GM21576 (cell line): Measurements from ENCODE around the gene ZNF511.

Experiments used
- ATAC-seq: cut with Tn5 transposase; IDR thresholded peaks from one replicate; pipeline ENCODE4 v1.9.1; 2021; ENCODE audit warnings: mild to moderate bottlenecking, moderate library complexity; ENCODE audit not compliant: unreplicated experiment

The ZNF511 gene

DNA sequence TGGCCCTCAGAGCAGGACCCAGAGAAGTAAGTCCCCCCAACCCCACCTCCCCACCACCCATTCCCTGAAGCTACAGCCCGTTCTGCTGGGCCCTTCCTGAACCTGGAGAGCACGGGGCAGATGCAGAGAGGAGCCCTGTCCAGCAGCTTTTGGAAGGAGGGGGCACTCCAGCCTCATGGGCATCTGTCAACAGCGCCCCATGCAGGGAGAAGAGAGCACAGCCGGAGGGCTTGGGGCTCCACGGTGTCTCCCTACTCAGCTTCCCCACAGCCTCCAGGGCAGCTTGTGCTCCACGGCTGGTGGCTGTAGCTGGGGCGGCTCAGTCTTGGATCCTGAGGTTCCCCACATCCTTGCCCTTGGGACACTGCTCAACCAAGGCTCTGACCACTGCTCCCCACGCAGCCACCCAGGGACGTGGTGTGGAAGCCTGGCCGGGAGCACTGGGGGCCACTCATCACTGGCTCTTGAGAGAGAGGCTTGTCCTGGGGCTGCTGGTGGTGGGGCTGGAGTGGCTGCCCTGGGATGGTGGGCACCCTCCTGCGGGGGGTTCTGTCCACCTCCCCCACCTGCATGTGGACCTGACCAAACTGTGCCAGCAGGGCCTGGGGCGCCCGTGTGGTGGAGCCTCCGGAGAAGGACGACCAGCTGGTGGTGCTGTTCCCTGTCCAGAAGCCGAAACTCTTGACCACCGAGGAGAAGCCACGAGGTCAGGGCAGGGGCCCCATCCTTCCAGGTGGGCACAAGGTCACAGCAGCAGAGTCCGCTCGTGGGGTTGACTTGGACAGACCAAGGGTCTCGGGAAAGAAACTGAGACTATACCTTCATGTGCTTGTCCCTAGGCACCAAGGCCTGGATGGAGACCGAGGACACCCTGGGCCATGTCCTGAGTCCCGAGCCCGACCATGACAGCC, 42.9 kb downstream of the ZNF511 start:
- no peak for ATAC-seq

DNA sequence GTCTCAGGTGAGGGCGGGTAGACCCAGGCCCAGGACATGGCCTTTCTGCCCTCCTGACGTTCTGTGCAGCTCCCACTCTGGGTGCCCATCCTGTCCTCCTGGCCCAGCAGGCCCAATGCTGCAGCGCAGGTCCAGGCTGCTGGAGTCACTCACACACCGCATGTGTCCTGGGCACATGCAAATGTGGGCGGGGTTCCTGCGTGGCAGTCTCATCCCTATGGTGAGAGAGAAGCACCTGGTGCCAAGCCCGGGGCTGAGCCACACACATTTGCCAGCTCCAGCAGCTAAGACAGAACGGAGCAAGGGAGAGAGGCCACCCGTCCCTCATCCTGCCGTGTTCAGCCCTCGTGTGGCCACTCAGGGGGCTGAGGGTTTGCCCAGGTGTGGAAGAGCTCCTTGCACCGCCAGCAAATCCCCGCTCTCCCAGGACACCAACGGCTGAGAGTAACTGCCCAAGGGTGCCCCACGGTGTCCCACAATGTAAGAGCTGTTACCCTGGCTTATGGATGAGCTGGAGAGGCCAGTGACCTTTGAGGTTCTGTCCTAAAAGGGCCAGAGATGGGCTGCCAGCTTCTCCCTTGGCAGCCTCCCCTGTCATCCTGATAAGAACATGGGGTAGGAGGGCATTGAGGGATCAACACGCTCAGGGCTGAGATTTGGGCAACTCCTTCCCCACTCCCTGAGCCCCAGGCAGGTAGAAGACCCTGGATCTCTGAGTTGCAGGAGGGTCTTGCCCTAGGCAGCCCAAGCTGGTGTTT, 44.7 kb downstream of the ZNF511 start:
- no peak for ATAC-seq

DNA sequence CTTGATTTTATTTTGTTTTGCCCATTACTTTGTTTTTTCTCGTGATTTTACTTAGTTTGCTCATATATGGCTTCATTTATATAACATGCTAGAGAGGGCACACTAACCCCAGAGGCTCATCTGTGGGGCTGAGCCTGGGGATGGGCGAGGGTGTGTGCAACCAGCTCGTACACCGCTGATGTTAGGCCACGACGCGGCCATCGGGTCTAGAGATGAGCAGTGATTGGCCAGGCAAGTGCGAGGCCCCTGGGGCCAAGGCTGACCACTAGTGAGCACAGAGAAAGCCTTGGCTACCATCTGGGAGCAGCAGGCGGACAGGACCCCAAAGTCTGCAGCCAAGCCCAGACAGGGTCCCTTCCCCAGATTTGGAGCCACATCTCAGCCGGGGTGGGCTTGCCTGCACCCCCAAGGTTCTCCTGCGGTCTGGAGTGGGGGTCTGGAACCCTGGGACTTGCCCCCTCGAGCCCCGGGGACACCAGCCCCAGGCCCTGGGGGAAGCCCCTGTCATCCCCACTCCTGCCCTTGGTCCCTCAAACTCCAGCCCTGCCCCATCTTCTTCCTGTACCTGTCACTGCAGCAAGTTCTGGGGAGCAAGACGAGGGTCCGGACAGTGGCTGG, 45.4 kb downstream of the ZNF511 start:
- no peak for ATAC-seq

DNA sequence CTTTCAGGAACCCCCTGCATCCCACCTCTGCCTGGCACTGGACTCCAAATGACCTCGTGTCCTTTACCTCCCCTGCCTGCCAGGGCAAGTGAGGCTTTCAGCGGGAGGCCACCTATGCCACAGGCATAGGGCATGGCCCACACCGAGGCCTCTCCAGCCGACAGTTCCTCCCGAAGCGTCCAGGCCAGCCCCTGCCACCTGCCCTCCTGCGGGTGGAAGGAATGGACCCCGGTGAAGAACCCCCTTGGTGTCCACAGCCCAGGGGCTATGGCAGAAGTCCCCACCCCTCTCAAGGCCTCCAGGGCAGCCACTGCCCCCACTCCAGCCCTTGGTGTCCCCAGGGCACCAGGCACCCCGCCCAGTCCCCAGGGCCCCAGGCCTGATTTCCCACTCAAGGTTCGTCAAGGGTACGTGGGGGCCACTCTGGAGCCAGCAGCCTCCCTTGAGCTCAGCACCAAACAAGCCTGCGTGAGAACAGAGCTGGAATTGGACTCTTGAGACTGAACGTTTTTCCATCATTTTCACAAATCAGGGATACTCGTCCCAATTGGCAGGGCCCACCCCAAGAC, 46.0 kb downstream of the ZNF511 start:
- no peak for ATAC-seq

DNA sequence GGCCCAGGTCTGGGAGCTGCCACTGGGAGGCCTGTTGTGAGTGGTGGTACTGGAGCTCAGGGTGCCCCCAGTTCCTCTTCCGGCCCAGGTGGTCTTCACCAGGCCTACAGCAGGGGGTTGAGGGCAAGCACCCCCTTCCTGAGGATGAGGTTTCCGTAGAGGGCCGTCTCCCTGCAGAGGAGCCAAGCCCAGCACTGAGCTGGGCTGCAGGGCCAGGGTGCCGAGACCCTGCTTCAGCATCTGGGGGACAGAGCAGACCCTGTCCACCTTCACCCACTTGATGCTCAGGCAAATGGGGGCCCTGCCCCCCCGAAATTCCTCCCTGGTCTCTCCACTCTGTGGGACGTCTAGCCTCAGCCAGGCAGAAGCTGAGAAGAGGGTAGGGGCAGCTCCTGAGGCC, 46.6 kb downstream of the ZNF511 start:
- ATAC-seq, result no peak

DNA sequence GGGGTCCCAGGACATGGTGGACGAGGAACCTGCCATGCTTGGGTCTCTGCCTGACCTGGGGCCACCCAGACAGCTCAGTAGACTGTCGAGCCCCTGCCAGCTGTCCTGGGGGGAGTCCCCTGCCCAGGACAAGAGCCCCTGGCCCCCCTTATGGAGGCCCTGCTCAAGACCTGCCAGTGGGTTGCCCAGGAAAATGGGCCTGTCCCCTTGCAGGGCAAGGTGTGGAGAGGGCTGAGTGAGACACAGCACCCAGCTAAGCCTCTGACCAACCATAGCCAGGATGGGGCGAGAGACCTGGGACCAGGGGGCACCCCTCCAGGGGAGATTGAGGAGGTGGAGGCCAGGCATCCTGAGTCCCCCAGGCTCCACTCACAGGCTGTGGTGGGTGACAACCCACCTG, 47.3 kb downstream of the ZNF511 start:
- ATAC-seq, result no peak

DNA sequence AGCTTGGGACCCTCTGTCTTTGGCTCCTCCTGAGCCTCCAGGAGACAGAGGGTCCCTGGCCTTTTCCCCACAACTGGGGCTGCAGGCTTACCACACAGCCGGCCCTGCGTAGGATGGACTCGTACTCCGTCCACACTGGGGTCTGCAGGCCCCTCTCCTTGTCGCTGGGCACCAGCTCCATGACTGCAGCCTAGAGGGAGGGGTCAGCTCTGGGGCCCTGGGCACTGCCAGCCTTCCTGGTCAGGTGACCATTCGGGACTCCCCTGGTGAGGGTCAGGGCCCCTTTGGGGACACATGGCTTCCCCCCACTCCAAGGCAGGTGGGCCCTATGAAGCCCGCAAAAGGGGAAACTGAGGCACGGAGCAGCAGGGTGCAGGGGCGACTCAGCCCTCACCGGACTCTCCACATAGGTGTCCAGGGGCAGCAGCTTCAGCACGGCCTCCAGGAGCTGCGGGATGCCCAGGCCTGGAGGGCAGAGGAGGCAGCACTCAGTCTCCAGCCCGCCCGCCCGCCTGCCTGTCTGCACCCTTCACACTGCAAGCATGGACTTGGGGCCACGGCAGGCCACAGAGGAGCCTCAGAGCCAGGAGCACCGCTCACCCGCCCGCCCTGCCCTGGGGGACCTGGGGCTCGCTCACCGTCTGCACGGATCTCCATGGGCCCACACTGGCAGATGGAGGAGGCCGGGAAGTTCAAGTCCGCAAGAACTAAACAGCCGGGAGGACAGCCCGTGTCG, 48.0 kb downstream of the ZNF511 start:
- ATAC-seq, result no peak

DNA sequence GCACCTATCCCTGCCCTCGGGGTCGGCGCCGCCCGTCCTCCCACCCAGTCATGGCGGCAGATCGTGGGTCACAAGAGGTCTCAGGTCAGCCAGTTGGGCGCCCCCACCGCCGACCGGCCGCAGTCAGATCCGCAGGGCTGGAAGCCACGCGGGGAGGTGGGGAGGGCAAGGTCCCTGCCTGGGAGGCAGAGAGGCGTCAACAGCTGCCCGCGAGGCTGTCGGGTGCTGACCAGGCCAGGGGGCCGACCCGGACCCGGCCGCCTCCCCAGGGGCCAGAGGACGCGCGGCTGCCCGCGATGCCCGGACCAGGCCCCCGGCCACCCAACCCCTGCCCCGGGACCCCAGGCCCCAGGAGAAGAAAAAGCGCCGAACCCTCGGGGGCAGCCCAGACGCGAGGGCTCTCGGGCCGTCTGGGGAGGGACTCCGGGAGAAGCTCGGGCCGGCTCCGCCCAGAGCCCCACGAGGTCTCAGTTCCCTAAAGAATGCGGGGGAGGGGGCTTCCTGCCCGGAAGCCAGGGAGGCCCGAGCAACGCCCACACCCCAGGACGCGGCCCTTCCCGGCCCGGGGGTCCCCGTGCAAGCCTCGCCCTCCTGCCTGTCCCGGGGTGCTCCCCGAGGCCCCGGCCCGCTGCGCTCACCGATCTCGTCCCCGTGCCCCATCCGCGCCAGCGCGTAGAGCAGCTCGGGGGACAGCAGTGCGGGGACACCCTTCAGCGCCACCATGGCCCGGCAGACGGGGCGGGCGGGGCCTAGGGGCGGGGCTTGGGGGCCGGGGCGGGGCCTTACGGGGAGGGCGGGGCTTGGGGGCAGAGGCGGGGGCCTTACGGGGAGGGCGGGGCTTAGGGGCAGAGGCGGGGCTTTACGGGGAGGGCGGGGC, 48.8 kb downstream of the ZNF511 start, which contains the start of gene FUOM:
Gene FUOM, minus strand, starts transcription at position 735 of the 877 bp plus-strand sequence. Its CDS starts 12 bp downstream, at position 723.
- ATAC-seq, result peak; percentile 57

DNA sequence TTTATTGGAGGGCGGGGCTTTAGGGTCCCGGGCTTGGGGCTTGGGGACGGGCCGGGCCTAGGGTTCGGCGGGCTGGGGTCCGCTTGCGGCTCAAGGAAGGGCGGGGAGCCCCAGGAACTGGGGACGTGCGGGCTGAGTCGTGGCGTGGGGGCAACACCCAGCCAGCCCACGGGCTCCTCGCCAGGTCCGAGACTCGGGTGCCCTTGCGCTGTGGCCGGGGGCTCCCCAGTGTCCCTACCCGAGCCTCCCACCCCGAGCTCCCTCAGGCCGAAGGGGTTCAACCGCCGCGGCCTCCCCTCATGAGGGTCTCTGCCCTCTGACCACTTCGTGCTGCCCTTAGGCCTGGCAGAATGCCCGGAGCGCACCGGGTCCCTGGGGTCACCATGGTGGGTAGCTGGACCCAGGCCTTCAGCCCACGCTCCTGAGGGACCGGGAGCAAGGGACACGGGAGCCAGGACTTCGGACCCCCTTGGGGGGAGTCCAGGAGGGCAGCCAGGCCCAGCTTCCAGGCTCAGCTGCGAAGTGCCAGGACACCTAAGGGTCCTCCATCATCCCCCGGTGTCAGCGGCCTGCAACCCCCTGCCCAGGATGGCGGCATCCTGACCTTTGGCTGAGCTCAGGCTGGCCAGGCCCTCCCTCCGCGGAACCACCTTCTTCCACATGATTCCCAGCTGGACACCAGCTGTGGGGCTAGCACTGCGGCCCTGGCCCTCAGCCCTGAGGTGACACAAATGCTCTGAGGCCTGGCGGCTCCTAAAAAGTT, 49.6 kb downstream of the ZNF511 start:
- no peak for ATAC-seq

DNA sequence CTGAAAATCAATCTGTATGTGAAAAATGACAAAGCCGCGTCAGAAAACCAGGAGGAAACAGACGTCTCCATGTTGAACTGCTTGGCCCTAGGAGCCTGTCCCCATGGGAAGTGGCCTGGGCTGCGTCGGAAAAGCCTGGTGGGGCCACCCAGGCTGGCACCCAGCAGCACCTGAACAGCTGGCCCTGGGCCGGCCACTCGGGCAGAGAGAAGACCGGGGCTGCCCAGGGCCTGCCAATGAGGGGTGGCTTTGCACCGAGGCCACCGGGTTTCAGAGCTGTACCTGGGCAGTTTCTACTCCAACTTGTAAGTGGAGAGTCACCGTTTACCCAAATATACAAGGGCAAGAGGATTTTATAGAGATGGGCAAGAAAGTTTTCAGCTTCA, 50.2 kb downstream of the ZNF511 start:
- no peak for ATAC-seq

DNA sequence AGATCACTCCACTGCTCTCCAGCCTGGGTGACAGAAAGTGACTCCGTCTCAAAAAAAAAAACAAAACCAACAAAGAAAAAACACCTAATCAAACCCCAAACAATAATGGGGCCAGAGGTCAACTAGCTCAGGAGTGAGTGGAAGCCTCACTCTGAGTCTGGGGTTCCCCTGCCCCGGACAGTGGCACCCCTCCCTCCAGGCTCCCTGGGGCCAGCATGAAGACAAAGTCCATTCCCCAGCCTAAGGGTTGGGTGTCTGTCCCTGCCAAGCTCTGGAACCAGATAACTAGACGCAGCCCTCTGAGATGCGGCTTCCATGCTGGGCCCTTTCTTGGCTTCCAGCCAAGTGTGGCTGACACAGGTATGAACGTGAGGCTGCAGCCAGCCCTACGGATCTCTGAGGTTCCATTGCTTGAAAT, 50.8 kb downstream of the ZNF511 start:
- no peak for ATAC-seq

DNA sequence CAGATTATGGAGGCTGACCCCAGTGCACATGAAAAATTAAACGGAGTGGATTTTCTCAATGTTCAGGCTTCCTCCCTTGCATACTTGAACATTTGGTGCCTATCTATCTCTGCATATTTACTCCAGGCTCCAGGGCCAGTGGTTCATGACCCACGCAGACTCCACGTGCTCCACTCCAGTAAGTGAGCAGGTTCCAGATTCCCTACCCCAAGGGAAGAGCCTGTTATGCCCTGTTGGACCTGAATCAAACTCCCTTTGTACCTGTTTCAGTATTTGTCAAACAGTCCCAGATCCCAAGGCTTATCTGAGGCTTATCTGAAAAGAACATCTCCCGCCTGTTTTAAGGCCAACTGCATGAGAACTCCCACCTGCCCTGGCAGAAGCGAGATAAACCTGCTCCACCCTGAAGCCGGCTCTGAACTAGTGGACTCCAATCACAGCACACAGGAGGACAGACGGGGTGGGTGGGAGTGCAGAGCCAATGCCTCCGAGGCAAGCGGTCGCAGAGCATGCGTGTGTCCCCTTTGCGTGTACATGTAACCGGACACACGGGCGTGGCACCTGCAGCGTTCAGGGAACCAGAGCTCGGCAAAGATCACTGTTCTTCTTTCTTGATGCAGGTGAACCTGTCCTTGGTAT, 51.4 kb downstream of the ZNF511 start:
- ATAC-seq, result no peak

DNA sequence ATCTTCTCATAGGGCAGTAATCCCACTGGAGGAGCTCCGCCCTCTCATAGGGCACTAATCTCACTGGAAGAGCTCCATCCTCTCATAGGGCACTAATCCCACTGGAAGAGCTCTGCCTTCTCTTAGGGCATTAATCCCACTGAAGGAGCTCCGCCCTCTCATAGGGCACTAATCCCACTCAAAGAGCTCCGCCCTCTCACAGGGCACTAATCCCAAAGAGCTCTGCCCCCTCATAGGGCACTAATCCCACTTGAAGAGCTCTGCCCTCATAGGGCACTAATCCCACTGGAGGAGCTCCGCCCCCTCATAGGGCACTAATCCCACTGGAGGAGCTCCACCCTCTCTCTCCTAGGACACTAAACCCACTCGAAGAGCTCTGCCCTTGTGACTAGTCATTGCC, 52.5 kb downstream of the ZNF511 start:
- no peak for ATAC-seq

DNA sequence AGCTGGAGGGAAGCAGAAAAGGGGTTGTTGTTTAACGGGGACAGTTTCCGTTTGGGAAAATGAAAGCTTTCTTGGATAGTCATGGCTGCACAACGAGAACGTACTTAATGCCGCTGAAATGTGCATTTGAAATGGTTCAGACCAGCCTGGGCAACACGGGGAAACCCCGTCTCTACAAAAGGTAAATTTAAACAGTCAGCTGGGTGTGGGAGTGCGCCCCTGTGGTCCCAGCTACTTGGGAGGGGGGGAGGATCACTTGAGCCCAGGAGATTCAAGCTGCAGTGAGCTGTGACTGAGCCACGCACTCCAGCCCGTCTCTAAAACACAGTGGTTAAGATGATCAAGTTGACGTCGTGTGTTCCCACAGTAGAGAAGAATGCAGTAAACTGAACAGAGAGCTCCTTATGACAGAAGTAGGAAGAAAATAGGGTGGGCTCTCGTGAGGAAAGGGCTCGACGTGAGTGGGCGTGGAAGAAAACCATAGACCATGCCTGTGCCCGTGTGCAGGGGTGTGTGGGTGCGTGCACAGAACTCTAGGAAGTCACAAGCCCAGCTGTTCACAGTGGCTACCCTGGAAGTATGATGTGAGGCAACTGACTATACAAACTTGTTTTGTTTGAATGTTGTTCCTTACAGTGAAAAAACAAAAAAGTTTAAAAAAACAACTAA, 53.2 kb downstream of the ZNF511 start:
- no peak for ATAC-seq
